Articular chondrocyte of knee joint (primary cell): ENCODE results near the gene NRK. TPM values are rescaled to one million over a fixed set of nuclear protein-coding genes. Genes with fewer than 3 reads are reported as not detected.

Experiments used
- total RNA-seq: library from RNA; depleted of rRNA; stranded (reverse); fragments of >200 nt; gene quantifications from 2 replicates; pipeline ENCODE4 v1.2.3, GENCODE V29; 2012

The NRK gene, protein sequence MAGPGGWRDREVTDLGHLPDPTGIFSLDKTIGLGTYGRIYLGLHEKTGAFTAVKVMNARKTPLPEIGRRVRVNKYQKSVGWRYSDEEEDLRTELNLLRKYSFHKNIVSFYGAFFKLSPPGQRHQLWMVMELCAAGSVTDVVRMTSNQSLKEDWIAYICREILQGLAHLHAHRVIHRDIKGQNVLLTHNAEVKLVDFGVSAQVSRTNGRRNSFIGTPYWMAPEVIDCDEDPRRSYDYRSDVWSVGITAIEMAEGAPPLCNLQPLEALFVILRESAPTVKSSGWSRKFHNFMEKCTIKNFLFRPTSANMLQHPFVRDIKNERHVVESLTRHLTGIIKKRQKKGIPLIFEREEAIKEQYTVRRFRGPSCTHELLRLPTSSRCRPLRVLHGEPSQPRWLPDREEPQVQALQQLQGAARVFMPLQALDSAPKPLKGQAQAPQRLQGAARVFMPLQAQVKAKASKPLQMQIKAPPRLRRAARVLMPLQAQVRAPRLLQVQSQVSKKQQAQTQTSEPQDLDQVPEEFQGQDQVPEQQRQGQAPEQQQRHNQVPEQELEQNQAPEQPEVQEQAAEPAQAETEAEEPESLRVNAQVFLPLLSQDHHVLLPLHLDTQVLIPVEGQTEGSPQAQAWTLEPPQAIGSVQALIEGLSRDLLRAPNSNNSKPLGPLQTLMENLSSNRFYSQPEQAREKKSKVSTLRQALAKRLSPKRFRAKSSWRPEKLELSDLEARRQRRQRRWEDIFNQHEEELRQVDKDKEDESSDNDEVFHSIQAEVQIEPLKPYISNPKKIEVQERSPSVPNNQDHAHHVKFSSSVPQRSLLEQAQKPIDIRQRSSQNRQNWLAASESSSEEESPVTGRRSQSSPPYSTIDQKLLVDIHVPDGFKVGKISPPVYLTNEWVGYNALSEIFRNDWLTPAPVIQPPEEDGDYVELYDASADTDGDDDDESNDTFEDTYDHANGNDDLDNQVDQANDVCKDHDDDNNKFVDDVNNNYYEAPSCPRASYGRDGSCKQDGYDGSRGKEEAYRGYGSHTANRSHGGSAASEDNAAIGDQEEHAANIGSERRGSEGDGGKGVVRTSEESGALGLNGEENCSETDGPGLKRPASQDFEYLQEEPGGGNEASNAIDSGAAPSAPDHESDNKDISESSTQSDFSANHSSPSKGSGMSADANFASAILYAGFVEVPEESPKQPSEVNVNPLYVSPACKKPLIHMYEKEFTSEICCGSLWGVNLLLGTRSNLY (N-terminal part only)
- total RNA-seq, result 2.9 and 3.4 TPM in 2 replicates

DNA sequence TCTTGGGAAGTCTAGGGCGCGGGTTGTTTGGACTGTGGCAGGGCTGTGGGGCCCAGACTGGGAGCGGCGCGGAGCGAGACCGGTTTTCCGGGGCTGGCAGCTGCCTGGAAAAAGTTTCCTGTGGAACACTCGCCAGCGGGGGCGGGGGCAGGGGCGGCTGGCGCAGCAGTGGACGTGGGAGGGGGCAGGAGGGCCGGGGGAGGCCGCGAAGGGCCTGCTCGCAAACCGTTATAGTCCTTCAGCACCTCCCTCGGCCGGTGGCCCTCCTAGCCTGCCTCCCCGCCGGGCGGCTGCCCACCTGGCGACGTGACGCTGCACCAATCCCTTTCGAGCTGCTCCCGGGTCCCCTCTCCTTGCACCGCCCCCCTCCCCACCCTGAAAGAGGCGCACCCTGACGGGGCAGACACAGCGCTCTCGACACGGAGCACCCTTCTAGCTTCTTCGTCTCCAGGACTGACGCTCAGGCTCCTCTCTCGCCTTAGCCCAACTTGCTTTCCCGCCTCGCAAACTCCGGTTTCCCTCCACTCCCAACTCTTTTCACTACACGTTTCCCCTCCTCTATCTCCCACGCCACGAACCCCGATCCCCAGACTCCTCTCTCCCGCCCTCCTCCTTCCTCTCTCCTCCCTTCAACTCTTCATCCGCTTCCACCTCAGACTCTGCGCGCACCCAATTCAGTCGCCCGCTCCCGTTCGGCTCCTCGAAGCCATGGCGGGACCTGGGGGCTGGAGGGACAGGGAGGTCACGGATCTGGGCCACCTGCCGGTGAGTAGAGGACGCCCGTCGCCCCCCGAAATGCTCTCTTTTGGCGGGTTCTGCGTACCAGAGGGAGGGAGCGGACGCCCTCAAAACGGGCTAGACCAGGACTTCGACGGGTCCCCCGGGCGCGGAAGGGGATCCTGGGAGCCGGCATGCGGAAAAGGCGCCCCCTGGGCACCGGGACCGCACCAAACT is at the start of gene NRK:
Gene NRK, plus strand, starts transcription at position 402 of the 954 bp plus-strand sequence. Its CDS starts 307 bp downstream, at position 709.

Other genes starting within 250 kb of the NRK start
- not detected in 2 replicates for gene SERPINA7, start 216.2 kb downstream of the NRK start, total RNA-seq